GM12874 (cell line): ENCODE measurements around the gene FUZ.

Experiments
- TF ChIP-seq, protein P1 (sequence below): IDR thresholded peaks from 2 replicates; pipeline ENCODE4 v1.5.1; 2011; ENCODE audit warnings: low read depth, mild to moderate bottlenecking, control low read depth, low read length, moderate library complexity; ENCODE audit not compliant: insufficient read depth

Gene FUZ

DNA sequence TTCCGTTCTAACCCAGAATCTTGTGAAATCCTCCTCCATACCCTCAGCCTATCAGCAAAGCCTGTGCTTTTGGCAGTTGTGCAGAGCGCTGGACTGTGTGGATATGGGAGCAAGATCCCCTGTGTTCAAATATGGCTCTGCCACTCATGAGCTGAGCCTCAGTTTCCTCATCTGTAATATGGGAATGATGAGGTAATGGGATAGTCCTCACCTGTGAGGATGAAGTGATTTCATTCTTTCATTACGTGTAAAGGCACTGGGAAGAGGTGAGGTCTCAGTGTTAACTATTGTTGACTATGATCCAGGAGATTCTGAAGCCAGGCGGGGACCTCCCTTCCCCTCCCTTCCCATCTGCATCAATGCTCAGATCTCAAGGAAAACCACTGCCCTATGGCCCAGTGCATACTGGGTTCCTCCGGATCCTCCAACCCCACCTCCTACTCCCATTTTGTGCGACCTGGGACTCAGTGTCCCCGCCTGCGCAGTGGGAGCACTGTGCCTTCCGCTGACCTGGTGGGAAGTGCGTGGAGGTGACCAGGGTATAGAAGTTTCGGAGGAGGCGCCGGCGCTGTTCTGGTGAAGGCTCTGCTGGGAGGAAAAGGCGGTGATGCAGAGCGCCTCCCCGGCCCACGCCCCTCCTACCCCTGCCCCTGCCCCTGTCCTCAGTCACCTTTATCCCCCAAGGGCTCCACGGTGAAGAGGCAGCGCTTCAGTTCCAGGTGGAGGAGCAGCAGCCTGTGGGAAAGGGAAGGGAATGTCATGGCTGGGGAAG lies 5.0 kb downstream of the FUZ start:
- TF ChIP-seq, protein P1, sequence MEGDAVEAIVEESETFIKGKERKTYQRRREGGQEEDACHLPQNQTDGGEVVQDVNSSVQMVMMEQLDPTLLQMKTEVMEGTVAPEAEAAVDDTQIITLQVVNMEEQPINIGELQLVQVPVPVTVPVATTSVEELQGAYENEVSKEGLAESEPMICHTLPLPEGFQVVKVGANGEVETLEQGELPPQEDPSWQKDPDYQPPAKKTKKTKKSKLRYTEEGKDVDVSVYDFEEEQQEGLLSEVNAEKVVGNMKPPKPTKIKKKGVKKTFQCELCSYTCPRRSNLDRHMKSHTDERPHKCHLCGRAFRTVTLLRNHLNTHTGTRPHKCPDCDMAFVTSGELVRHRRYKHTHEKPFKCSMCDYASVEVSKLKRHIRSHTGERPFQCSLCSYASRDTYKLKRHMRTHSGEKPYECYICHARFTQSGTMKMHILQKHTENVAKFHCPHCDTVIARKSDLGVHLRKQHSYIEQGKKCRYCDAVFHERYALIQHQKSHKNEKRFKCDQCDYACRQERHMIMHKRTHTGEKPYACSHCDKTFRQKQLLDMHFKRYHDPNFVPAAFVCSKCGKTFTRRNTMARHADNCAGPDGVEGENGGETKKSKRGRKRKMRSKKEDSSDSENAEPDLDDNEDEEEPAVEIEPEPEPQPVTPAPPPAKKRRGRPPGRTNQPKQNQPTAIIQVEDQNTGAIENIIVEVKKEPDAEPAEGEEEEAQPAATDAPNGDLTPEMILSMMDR = no peak

DNA sequence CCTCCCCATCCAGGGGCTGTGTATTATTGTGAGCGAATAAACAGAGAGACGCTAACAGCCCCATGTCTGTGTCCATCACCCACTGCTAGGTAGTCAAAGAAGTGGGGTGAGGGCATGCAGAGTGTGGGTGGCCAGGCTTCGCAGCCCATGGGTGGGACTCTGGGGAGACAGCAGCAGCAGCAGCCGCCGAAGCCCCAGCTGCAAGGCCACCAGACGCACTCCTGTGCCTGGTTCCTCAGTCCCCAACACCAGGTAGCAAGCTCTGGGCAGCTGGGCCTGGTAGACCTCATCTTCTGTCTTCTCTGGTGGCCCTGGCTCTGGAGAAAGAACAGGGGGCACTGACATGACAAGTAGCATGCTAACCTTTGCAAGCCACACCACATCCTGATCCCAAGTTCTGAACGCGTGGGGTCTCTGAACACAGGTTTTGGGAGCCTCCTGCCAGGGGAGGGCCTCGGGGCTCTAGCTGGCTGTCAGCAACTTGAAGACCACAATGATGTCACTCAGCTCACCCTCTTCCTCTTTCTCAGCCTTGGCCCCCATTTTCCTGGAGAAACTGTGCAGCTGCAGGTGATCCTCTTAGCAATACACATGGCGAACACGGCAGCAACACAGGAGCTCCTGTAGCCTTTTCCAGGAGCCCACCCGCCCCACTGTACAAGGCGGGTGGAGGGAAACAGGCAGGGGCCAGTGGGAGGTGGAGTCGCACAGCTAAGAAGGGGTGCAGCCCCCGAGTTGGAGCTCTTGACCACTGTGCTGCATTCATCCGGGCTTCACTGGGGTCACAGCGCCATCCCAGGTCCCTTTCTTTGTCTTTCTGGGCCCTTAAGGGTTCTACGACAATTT lies 5.8 kb downstream of the FUZ start:
- TF ChIP-seq, protein P1 = no peak

DNA sequence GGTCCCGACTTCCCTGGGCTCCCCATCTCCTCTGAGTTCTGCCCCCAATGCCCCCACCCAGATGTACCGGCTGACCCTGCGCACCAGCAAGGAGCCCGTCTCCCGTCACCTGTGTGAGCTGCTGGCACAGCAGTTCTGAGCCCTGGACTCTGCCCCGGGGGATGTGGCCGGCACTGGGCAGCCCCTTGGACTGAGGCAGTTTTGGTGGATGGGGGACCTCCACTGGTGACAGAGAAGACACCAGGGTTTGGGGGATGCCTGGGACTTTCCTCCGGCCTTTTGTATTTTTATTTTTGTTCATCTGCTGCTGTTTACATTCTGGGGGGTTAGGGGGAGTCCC lies 6.5 kb downstream of the FUZ start:
- TF ChIP-seq, protein P1 = no peak

DNA sequence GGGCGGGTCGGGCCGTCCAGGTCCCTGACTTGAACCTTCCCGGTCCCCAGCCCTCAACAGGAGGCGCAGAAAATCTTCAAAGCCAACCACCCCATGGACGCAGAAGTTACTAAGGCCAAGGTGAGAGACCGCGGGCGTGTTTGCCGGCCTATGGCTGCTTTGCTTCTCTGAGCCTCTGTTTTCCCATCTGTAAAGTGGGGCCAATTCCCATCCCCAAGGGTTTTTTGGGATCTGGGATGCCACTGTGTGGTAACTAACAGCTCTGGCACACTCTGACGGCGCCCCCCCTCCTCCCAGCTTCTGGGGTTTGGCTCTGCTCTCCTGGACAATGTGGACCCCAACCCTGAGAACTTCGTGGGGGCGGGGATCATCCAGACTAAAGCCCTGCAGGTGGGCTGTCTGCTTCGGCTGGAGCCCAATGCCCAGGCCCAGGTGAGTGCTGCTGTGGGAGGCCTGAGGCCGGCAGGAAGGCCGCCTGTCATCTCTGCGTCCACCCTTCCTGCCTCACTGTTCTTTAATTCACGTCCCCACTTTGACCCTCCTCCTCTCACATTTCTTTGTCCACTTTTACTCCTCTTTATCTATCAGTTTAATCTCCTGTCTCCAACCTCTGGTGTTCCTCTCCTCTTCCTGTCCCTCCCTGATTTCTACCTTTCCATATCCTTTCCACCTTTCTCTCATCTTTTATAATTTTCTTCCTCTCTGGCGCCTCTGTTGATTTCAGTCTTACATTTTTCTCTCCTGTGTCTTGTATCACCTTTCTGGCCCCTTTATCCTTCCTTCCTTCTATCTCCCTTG lies 7.1 kb downstream of the FUZ start:
- TF ChIP-seq, protein P1 = no peak

DNA sequence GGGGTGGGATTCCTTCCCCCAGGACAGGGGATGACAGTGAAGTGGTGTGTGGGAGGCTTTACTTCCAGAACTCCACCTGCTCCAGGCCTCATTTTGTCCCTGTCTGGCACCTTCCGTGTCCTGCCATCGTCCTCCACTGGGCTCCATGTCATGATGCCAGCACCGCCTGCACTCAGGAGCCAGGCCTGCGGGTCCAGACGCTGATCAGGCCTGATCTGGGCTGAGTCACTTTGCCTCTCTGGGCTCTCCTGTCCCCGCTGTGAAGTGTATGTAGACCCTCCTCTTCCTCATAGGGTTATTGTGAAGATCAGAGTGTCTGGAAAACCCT lies 9.6 kb downstream of the FUZ start:
- TF ChIP-seq, protein P1 = no peak

DNA sequence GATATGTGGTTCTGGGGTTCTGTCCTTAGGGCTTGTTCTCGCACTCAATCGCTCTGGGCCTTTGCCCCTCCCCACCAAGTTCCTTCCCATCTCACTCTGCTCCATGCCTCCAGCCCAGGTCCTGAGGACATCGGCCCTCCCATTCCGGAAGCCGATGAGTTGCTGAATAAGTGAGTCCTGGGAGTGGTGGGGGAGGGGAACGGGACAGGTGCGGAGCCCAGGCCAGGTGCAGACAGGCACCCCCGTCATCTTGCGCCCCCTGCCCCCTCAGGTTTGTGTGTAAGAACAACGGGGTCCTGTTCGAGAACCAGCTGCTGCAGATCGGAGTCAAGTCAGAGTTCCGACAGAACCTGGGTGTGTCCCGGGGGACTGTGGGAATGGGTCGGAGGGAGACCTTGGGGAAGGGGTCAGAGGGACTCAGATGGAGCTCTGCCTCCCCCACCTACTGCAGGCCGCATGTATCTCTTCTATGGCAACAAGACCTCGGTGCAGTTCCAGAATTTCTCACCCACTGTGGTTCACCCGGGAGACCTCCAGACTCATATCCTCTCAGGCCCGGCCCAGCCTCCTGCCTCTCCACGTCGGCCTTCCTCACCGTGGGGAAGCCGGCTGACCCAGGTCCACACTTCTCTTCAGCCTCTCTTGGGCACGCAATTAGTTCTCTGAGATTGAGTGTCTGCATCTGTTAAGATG lies 10.1 kb downstream of the FUZ start:
- TF ChIP-seq, protein P1 = no peak
